ENCODE results near the gene CHMP4A.
A peak's percentile ranks its signal among the peaks of the same experiment; 100 is the strongest.

Gene CHMP4A

DNA sequence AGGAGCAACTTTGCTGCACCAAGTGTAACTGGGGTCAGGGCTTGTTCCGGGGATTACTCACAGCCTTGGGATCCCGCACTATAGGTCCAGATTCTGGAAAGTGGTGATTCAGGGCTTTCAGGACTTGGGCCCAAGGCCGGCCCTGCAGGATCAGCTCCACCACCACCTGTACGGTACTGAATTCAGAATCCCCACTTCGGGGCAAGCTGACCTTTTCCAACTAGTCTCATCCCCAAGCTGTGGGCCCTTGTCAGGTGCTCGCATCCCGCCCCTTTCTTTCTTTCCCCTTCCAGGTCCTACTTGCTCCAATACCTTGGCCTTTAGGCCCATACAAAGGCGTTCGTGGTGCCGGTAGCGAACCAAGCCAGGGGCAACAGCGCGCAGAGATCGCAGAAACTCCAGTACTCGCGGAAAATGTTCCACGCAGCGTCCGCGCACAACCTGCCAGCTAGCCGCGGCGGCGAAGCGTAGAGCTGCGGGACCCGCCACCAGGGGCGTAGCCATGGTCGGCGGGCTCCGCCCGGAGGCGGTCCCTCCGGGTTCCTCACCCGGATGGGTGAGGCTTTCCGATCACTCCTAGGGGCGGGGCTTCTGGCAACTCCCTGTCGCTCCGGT lies 28.6 kb upstream of the CHMP4A start:
- Histone ChIP-seq H3K4me3 (ENCODE audit: low read depth, low read length) (peak overlapping the region; percentile 73), H3K9me3 (ENCODE audit: severe bottlenecking) (no peaks in the 10 kb centered on the region), H3K36me3 (peaks cover 44% of the 10 kb centered on the region), H3K27ac (peak overlapping the region; percentile 97), H3K27me3 (ENCODE audit: insufficient read depth, low read depth, severe bottlenecking) (no peaks in the 10 kb centered on the region)
- peak; percentile 93 for DNase-seq
- TF ChIP-seq, protein P1, sequence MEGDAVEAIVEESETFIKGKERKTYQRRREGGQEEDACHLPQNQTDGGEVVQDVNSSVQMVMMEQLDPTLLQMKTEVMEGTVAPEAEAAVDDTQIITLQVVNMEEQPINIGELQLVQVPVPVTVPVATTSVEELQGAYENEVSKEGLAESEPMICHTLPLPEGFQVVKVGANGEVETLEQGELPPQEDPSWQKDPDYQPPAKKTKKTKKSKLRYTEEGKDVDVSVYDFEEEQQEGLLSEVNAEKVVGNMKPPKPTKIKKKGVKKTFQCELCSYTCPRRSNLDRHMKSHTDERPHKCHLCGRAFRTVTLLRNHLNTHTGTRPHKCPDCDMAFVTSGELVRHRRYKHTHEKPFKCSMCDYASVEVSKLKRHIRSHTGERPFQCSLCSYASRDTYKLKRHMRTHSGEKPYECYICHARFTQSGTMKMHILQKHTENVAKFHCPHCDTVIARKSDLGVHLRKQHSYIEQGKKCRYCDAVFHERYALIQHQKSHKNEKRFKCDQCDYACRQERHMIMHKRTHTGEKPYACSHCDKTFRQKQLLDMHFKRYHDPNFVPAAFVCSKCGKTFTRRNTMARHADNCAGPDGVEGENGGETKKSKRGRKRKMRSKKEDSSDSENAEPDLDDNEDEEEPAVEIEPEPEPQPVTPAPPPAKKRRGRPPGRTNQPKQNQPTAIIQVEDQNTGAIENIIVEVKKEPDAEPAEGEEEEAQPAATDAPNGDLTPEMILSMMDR (IDR thresholded peaks at IDR 0.05; ENCODE audit: low read depth, low read length), result peak; percentile 54

DNA sequence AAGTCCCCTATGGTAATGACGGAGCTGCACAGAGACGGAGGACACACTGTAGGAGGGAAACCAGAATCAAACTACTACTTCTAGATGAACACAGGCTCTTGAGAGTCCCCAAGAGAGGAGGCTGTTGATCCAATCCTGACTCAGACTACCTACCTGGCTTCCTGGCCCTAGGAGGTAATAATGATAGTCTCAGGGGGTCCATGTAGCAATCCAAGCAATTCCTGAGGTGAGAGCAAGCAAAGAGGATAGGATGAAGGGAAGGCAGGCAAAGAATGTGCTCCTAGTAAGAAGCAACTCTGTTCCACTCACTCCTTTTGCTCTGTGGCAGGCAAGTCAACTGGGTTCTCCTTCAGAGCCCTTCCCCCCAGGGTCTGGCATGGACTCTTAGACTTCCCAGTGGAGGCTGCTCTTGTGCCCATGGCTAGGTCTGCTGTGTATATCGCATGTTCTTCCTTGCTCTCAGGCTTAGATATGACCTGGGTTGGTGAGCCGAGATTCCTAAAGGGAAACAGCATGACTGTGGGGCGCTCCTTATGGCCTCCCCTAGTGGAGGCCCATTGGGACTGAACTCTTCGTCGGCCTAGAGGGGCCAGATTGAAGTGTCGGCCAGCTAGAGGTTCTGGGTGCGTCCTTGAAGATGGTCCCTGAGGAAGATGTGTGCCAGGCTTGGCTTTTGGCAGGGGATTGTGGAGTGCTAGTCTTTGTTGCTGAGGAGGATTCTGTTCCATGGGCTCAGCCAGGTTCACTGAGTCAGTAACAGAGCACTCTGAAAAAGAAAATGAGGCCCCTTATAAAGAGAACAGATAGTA lies 27.0 kb upstream of the CHMP4A start:
- TF ChIP-seq, protein P1 (IDR thresholded peaks at IDR 0.05; ENCODE audit: low read depth, low read length), result no peak
- Histone ChIP-seq H3K36me3 (peaks cover 58% of the 10 kb centered on the region), H3K27me3 (ENCODE audit: insufficient read depth, low read depth, severe bottlenecking) (no peaks in the 10 kb centered on the region), H3K4me3 (ENCODE audit: low read depth, low read length) (no peak overlapping the region), H3K9me3 (ENCODE audit: severe bottlenecking) (no peaks in the 10 kb centered on the region), H3K27ac (no peak overlapping the region)
- no peak for DNase-seq

DNA sequence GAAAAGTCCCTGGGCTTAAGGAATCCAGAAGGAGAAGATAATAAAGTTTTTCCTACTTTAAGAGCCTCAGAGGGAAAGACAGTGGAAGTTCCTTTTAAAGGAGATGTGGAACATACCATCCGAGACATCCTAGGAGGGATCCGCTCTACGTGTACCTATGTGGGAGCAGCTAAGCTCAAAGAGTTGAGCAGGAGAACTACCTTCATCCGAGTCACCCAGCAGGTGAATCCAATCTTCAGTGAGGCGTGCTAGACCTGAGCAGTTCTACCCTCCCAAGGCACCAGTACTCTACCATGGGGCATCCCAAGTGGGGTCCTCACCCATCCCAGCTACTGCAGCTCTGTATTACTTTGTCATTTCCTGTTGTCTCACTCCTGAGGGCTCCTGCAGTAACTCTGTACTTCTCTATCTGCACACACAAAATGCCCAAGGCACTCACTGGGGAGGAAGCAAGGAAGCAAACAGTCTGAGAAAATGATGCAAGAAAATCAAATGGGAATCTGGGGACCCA lies 25.3 kb upstream of the CHMP4A start:
- H3K36me3 ChIP-seq, result peaks cover 64% of the 10 kb centered on the region
- no peak overlapping the region for H3K27ac ChIP-seq
- no peak overlapping the region for H3K4me3 ChIP-seq (ENCODE audit: low read depth, low read length)
- TF ChIP-seq, protein P1 (IDR thresholded peaks at IDR 0.05; ENCODE audit: low read depth, low read length), result no peak
- H3K27me3 ChIP-seq (ENCODE audit: insufficient read depth, low read depth, severe bottlenecking), result no peaks in the 10 kb centered on the region
- DNase-seq, result no peak
- no peaks in the 10 kb centered on the region for H3K9me3 ChIP-seq (ENCODE audit: severe bottlenecking)

DNA sequence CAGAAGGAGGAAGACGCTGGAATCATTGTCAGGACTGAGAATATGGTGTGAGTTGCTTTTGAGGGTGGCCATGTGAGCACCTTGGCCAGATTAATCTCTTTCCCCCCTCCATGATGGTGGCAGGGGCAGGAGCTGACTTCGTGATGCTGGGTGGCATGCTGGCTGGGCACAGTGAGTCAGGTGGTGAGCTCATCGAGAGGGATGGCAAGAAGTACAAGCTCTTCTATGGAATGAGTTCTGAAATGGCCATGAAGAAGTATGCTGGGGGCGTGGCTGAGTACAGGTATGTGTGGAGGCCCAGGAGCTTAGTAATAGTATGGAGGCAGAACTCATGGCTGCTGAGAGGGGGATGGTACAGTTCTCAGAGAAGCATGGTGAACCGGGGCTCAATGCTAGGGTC lies 24.8 kb upstream of the CHMP4A start:
- TF ChIP-seq, protein P1 (IDR thresholded peaks at IDR 0.05; ENCODE audit: low read depth, low read length), result no peak
- Histone ChIP-seq H3K9me3 (ENCODE audit: severe bottlenecking) (no peaks in the 10 kb centered on the region), H3K4me3 (ENCODE audit: low read depth, low read length) (no peak overlapping the region), H3K36me3 (peaks cover 64% of the 10 kb centered on the region), H3K27ac (no peak overlapping the region), H3K27me3 (ENCODE audit: insufficient read depth, low read depth, severe bottlenecking) (no peaks in the 10 kb centered on the region)
- no peak for DNase-seq

DNA sequence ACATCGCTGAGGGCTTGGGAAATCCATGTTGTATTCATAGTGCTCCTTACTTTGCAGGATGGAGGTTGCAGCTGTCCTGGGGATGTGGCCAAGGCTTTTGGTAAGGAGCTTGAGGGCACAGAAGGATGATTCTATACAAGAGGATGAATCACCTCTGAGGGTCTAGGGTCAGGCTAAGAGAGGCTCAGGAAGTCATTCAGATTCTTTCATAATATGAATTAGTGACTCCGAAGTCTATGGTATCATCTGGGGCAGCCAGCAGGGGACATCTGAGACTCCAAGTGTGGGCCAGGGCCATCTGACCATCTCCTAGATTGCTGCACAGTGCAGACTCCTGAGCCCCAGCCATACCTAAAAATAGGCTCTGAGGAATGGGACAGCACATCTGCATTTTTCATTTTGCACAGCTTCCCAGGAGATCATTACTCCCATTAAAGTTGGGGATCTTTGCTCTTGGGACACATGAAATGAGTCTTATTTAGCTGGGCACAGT lies 24.2 kb upstream of the CHMP4A start:
- TF ChIP-seq, protein P1 (IDR thresholded peaks at IDR 0.05; ENCODE audit: low read depth, low read length), result no peak
- Histone ChIP-seq H3K9me3 (ENCODE audit: severe bottlenecking) (no peaks in the 10 kb centered on the region), H3K27ac (no peak overlapping the region), H3K36me3 (peaks cover 64% of the 10 kb centered on the region), H3K4me3 (ENCODE audit: low read depth, low read length) (no peak overlapping the region), H3K27me3 (ENCODE audit: insufficient read depth, low read depth, severe bottlenecking) (no peaks in the 10 kb centered on the region)
- no peak for DNase-seq
